Ovary (tissue), 9 donors: ENCODE measurements around the gene USP24. TPM values are rescaled to one million over a fixed set of nuclear protein-coding genes. Genes with fewer than 3 reads are reported as not detected.

Source experiments
- DNase-seq, 5 donors: peaks; one replicate each; pipeline ENCODE4 v3.0.0-alpha.2; 2019 to 2020
- H3K27ac ChIP-seq, 2 donors: fragments of 200-600 bp; one replicate each; pipeline versions ENCODE4 v1.5.1 to v1.8.0; 2019 to 2022
- H3K27me3 ChIP-seq: fragments of 200-600 bp; one replicate; pipeline ENCODE4 v1.8.0; 2022
- H3K36me3 ChIP-seq: fragments of 200-600 bp; sonication (generic); one replicate; pipeline ENCODE4 v1.5.1; 2019
- H3K4me1 ChIP-seq: one replicate; pipeline ENCODE4 v1.8.1; 2013; ENCODE audit warnings: mild to moderate bottlenecking, moderate library complexity; ENCODE audit not compliant: insufficient read depth
- H3K4me3 ChIP-seq: fragments of 200-600 bp; sonication (generic); one replicate; pipeline ENCODE4 v1.5.1; 2017
- H3K9me3 ChIP-seq, 2 donors: fragments of 200-600 bp in 1 of 2; sonication (generic) in 1 of 2; one replicate each; pipeline versions ENCODE4 v1.5.1 to v1.8.1; 2013 to 2019; ENCODE audit warnings: mild to moderate bottlenecking in 1 of 2, moderate library complexity in 1 of 2
- EP300 ChIP-seq: sonication (generic); formaldehyde crosslinking; IDR thresholded peaks from one replicate; pipeline ENCODE4 v1.6.1; 2017; ENCODE audit warnings: antibody characterized with exemption
- POLR2A ChIP-seq: fragments of 450-650 bp; IDR thresholded peaks from one replicate; pipeline ENCODE4 v1.6.1; 2017; ENCODE audit warnings: antibody characterized with exemption, mild to moderate bottlenecking, moderate library complexity
- WGBS, 3 donors: extraction: QIAGEN DNeasy Blood & Tissue Kit in 1 of 3; methylation state at CpG; one replicate each; pipeline versions ENCODE4 v1.1.5 to v1.1.7; 2013 to 2017; 5-methylcytosine and 5-hydroxymethylcytosine counted together
- intact Hi-C, 4 donors: fragments of 100-400 bp; cut with DNase I; formaldehyde crosslinking; loops; one replicate each; pipeline versions ENCODE4 v1.11.0 to v1.15.1; 2022 to 2023
- polyA plus RNA-seq, 2 donors: library from polyadenylated mRNA; stranded (reverse); fragments of 200-250 nt in 1 of 2; fragments of 350-450 nt in 1 of 2; fragmentation: Illumina TruSeq in 1 of 2; extraction: RNeasy Lipid Tissue Mini Kit (QIAGEN cat#74804) in 1 of 2; gene quantifications; one replicate each; pipeline ENCODE4 v1.2.3, GENCODE V29; 2013 to 2014
- total RNA-seq, 7 donors: library from RNA; depleted of rRNA in 2 of 7; stranded (reverse); fragments of >200 nt in 2 of 7; fragmentation: NEBNext Ultra II Directional in 3 of 7; extraction: Animal tissue kit (Norgen Biotek cat#: 25700) in 3 of 7; gene quantifications; one replicate each; pipeline versions ENCODE4 v1.1.0 to v1.2.4, GENCODE V29; 2016 to 2023
- TF ChIP-seq, protein P1 (sequence below), 3 donors: fragments of 450-650 bp in 2 of 3; fragments of 200-600 bp in 1 of 3; IDR thresholded peaks; one replicate each; pipeline versions ENCODE4 v1.5.1 to v1.8.0; 2016 to 2022; ENCODE audit warnings: antibody characterized with exemption in 3 of 3, mild to moderate bottlenecking in 1 of 3
- donor health status: DM: no; HTN: no; CAD: no; lungs with moderate emphysema.
- donor health status: DM: no; HTN: no; CAD: no.
- donor health status: Bipolar disorder and iron deficiency.
- donor health status: DM: yes; HTN: yes; CAD: no.
- donor health status: DM: no; HTN: no; CAD: no.
- donor health status: DM: yes; HTN: yes; CAD: no.

The USP24 gene
- total and polyA plus RNA-seq, 9 donors: 11.5 to 51.4 (median 33.5) TPM

DNA sequence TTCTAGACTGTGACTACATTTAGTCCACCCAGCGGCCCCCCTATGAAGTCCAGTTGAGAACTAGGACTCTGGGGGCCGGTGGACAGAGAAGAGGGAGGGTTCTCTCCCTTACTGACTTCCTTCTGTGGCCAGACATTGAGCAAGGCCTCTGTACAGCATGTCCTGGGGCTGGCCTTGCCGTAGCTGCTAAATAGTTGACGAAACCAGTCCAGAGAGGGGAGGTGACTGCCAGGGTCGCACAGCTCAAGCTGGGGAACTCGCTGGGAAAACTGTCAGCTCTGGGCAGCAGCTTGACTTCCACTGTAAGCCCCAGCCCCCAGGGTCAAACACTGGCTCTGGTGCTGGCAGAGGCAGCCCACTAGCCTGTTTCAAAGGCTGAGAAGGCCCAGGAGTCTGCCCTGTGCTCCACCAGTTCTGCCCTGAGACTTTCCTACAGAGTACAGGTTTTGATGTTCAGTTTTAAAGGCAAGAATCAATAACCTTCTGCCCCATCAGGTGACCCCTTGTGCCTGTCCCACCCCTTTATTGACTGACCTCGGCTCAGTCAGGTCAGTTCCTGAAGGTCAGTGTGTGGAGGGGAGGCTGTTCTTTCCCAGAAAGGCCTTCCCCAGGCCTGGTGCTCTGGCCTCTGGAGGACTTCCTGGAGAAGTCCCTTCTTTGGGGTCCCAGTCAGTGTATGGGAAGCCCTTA, 161.8 kb downstream of the USP24 start:
- Histone ChIP-seq H3K27ac (no peak overlapping the region), H3K4me1 (peaks cover 2% of the 10 kb centered on the region), H3K4me3 (no peak overlapping the region), H3K36me3 (no peaks in the 10 kb centered on the region), H3K27me3 (no peaks in the 10 kb centered on the region), H3K9me3 (no peaks in the 10 kb centered on the region)
- TF ChIP-seq POLR2A (no peak), EP300 (no peak)
- TF ChIP-seq, protein P1, sequence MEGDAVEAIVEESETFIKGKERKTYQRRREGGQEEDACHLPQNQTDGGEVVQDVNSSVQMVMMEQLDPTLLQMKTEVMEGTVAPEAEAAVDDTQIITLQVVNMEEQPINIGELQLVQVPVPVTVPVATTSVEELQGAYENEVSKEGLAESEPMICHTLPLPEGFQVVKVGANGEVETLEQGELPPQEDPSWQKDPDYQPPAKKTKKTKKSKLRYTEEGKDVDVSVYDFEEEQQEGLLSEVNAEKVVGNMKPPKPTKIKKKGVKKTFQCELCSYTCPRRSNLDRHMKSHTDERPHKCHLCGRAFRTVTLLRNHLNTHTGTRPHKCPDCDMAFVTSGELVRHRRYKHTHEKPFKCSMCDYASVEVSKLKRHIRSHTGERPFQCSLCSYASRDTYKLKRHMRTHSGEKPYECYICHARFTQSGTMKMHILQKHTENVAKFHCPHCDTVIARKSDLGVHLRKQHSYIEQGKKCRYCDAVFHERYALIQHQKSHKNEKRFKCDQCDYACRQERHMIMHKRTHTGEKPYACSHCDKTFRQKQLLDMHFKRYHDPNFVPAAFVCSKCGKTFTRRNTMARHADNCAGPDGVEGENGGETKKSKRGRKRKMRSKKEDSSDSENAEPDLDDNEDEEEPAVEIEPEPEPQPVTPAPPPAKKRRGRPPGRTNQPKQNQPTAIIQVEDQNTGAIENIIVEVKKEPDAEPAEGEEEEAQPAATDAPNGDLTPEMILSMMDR (IDR thresholded peaks at IDR 0.05): no peak
- no peak for DNase-seq
- intact Hi-C loops: no loop called here
- WGBS, 3 donors: 55 to 78% (median 60%) methylated on average over 6 to 7 of the region's 7 CpGs

DNA sequence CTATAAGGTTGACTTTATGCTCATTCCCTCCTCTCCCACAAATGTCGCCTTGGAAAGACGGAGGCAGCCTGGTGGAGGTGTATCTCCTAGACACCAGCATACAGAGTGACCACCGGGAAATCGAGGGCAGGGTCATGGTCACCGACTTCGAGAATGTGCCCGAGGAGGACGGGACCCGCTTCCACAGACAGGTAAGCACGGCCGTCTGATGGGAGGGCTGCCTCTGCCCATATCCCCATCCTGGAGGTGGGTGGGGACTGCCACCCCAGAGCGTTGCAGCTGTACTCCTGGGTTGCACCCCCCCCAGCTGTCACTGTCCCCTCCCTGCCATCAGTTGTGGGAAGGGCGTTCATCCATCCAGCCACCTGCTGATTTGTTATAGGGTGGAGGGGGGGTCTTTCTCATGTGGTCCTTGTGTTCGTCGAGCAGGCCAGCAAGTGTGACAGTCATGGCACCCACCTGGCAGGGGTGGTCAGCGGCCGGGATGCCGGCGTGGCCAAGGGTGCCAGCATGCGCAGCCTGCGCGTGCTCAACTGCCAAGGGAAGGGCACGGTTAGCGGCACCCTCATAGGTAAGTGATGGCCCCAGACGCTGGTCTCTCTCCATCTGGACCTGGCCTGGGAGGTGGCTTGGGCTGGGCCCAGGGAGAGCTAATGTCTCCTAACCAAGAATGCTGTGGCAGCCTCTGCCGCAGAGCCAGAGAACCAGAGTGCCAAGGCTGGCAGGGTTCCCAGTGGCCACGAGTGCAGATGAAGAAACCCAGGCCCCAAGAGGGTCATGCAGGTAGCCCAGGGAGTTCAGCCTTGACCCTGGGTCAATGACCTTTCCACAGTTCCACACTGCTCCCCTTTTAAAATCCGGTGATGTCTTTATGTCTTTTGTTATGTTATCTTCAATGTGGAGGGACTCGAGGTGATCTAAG, 162.7 kb downstream of the USP24 start:
- no peaks in the 10 kb centered on the region for H3K27me3 ChIP-seq
- no peak overlapping the region for H3K27ac ChIP-seq
- no peaks in the 10 kb centered on the region for H3K9me3 ChIP-seq
- 87 to 88% (median 87%) methylated on average over 29 of the region's 29 CpGs for WGBS, 3 donors
- H3K36me3 ChIP-seq: no peaks in the 10 kb centered on the region
- TF ChIP-seq EP300 (no peak), POLR2A (no peak)
- TF ChIP-seq, protein P1 (IDR thresholded peaks at IDR 0.05): no peak
- DNase-seq: no peak
- peaks cover 2% of the 10 kb centered on the region for H3K4me1 ChIP-seq
- intact Hi-C loops: no loop called here
- H3K4me3 ChIP-seq: no peak overlapping the region

DNA sequence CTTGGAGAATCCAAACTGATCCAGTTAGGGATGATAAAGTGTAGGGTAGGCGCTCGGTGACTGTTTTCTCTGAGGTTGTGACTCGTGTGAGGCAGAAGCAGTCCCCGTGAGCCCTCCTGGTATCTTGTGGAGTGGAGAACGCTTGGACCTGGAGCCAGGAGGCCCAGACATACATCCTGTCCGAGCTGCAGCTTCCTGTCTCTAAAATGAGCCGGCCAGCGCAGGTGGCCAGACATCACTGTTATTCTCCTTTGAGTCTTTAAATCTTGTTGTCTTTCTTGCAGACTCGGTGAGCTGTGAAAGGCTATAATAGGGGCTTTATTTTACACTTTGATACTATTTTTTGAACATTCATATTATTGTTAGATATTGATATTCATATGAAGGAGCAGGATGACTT, 163.5 kb downstream of the USP24 start:
- DNase-seq: no peak
- intact Hi-C loops: no loop called here
- Histone ChIP-seq H3K27ac (no peak overlapping the region), H3K4me3 (no peak overlapping the region), H3K27me3 (no peaks in the 10 kb centered on the region), H3K4me1 (peaks cover 2% of the 10 kb centered on the region), H3K36me3 (no peaks in the 10 kb centered on the region), H3K9me3 (no peaks in the 10 kb centered on the region)
- WGBS, 3 donors: 65 to 78% (median 70%) methylated on average over 9 of the region's 9 CpGs
- no peak for TF ChIP-seq EP300

DNA sequence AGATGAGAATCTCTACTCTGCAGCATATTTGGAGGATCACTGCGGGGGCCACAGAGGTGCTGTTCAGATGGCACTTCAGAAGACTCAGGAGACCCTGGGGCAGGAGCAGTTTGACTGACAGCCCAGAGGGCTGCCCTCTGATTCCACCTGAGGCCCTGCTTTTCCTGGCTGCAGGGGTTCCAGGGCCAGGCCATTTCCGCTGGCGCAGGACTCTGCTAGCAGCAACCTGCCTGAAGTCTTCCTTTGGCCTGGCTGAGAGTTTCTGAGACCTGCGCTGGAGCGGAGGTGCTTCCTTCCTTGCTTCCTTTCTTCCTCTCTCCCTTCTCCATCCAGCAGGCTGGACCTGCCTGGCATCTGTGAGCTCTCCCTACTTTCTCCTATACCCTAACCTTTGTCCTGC, 164.0 kb downstream of the USP24 start:
- peaks cover 2% of the 10 kb centered on the region for H3K4me1 ChIP-seq
- TF ChIP-seq POLR2A: no peak
- TF ChIP-seq, protein P1 (IDR thresholded peaks at IDR 0.05): no peak
- TF ChIP-seq EP300: no peak
- no peaks in the 10 kb centered on the region for H3K9me3 ChIP-seq
- no peaks in the 10 kb centered on the region for H3K27me3 ChIP-seq
- H3K4me3 ChIP-seq: no peak overlapping the region
- H3K36me3 ChIP-seq: no peaks in the 10 kb centered on the region
- 92 to 100% (median 97%) methylated on average over 5 of the region's 5 CpGs for WGBS, 3 donors
- H3K27ac ChIP-seq: no peak overlapping the region
- DNase-seq: no peak
- intact Hi-C loops: no loop called here
